ENCODE data around the gene DNAJA4. TPM values are rescaled to one million over a fixed set of nuclear protein-coding genes. Genes with fewer than 3 reads are reported as not detected.

The DNAJA4 gene
- total RNA-seq, 1 donor = 2.2 TPM

- Histone ChIP-seq H3K27me3 (ENCODE audit: insufficient read depth, low read length) (peaks cover 4% of the 10 kb centered on the region), H3K36me3 (ENCODE audit: insufficient read depth, low read length) (no peaks in the 10 kb centered on the region), H3K27ac (ENCODE audit: low read depth, low read length) (no peak overlapping the region), H3K4me2 (ENCODE audit: insufficient read depth, low read length) (no peak overlapping the region), H3K4me1 (ENCODE audit: insufficient read depth, low read length) (no peaks in the 10 kb centered on the region), H3K9me3 (ENCODE audit: low read depth, low read length) (no peaks in the 10 kb centered on the region), H2AFZ (ENCODE audit: low read length) (peak overlapping the region; percentile 35), H3K79me2 (ENCODE audit: insufficient read depth, low read length) (no peaks in the 10 kb centered on the region), H4K20me1 (ENCODE audit: insufficient read depth, low read length) (no peaks in the 10 kb centered on the region), H3K4me3 (ENCODE audit: insufficient read depth, low read length) (no peak overlapping the region)
- no peak for TF ChIP-seq CTCF (IDR thresholded peaks at IDR 0.05; ENCODE audit: extremely low read depth, low read depth, low read length)
- DNase-seq (ENCODE audit: insufficient read length, low spot score, missing footprints) = no peak
Observed at GRCh38 chr15:78329625-78330024, 65.3 kb downstream of the DNAJA4 start.

Small RNA genes within 50 kb of the gene (small RNA-seq; reads per million reads assigned to genes)
- not detected for gene AC090607.5

Other genes with a start within 250 kb of the DNAJA4 start
- 57.8 and 58.3 TPM in 2 replicates for gene TBC1D2B, start 186.9 kb upstream of the DNAJA4 start, total RNA-seq
- not detected in 2 replicates for gene SH2D7, start 172.0 kb upstream of the DNAJA4 start, total RNA-seq
- gene CIB2, start 133.1 kb upstream of the DNAJA4 start, total RNA-seq = 1.5 and 2.2 TPM in 2 replicates
- 29.5 and 30.4 TPM in 2 replicates for gene IDH3A, start 115.2 kb upstream of the DNAJA4 start, total RNA-seq
- gene ACSBG1, start 30.0 kb upstream of the DNAJA4 start, total RNA-seq = under 0.01 TPM in 2 replicates
- gene SKIC8, start 35.0 kb downstream of the DNAJA4 start, total RNA-seq = 62.6 and 64.8 TPM in 2 replicates
- gene CRABP1, start 75.8 kb downstream of the DNAJA4 start, total RNA-seq = not detected in 2 replicates
- gene IREB2, start 173.7 kb downstream of the DNAJA4 start, total RNA-seq = 26.8 and 27.1 TPM in 2 replicates
- 4.1 and 5.1 TPM in 2 replicates for gene HYKK, start 243.0 kb downstream of the DNAJA4 start, total RNA-seq

Data from osteoblast (primary cell).